ENCODE data around the gene KLHL21. TPM values are rescaled to one million over a fixed set of nuclear protein-coding genes. Genes with fewer than 3 reads are reported as not detected.

KLHL21 gene
- polyA plus RNA-seq, 1 experiment = 19.2 TPM

DNA sequence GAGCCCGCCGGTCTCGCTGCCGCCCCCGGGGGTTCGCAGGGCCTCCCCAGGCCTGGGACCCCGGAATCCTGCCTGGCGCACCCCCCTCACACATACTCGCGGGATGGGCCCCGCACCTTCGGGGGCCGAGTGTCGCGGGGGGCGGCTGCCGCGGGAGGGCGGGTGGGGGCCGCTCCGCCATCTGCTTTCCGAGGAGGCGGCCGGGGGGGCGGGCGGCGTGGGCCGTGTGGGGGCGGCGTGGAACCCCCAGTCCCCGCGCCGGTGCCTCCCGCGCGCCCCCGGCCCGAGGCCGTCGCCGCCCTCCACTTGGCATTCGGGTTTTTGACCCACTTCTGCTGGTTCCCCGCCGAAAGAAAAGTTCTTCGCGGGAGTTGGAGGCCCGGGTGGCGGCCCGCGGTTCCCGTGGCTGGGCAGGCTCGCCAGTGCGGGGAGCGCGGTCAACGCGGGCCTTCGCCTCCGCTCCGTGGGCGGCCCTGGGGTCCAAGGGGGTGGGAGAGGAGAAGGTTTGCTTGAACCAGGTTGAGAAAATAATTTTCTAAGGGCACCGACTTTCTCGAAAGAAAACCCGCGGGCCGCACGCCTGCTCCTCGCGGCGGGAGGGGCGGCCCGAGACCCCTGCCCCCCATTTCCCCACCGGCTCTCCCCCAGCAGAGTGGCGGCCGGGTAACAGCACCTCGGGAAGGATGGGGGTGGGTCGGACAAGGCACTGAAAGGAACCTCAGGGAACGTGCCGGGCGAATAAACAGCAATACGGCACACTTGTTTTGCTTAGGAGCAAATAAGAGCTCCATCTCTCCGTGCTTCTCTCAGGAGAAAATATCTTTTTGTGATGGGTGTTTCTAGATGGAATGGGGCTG, 12.5 kb upstream of the KLHL21 start:
- no peak for TF ChIP-seq CTCF (IDR thresholded peaks at IDR 0.05; ENCODE audit: insufficient read depth, low read depth, low read length)
- Histone ChIP-seq H3K27me3 (ENCODE audit: control insufficient read depth, insufficient read depth, low read length) (no peaks in the 10 kb centered on the region), H3K36me3 (ENCODE audit: control insufficient read depth, insufficient read depth, low read length) (peaks cover 13% of the 10 kb centered on the region), H3K4me3 (ENCODE audit: low read depth, low read length) (peak overlapping the region; percentile 87)
- DNase-seq (ENCODE audit: low read depth) = no peak
- ChIA-PET CTCF (interaction anchor here (0.9 kb wide), 1 partner anchor 36 kb away, joined by 3 read pairs; the partner anchor contains the start of gene ZBTB48), POLR2A (no interaction called here)

DNA sequence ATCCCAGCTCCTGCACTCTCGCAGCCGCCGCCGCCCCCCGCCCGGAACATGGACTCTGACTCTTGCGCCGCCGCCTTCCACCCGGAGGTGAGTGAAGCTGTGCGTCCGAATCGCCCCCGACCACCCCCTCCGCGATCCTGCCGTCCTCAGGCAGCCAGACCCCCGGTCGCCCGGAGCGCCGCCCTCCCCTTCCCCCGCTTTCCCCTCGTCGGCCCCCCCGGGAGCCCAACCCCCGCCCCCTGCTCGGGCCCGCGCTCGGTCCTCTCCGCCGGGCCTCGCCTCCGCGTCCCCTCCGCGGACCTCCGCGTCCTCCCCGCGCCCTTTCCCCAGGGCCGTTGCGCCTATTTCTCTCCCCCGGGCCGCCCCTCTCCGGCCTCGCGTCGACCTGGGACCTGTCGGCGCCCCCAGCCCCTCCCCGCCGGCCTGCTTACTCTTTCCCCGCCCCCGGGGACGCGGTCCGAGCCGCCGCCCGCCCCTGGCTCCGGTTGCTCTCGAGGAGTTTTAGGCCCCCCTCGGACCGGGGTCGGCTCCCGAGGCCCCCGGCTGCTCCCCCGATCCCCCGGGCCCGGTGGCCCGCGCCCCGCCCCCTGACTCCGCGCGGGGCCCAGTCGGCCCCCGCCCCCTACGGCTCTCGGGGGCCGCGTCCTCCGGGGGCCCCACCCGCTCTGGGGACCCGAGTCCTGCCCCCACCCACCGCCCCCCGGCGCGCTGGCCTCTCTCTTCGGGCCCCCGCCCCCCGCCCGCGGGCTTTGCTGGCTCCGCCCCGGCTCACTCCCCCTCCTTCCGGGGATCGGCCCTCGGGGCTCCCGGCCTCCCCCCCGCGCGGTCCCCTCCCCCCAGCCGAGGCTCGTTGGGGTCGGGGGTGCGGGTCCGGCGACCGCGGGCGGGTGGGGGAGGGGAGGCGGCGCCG, 11.6 kb upstream of the KLHL21 start:
- Histone ChIP-seq H3K27me3 (ENCODE audit: control insufficient read depth, insufficient read depth, low read length) (no peaks in the 10 kb centered on the region), H3K4me3 (ENCODE audit: low read depth, low read length) (peak overlapping the region; percentile 87), H3K36me3 (ENCODE audit: control insufficient read depth, insufficient read depth, low read length) (peaks cover 5% of the 10 kb centered on the region)
- TF ChIP-seq CTCF (IDR thresholded peaks at IDR 0.05; ENCODE audit: insufficient read depth, low read depth, low read length) = no peak
- POLR2A ChIA-PET = no interaction called here
- CTCF ChIA-PET = no interaction called here
- no peak for DNase-seq (ENCODE audit: low read depth)

- TF ChIP-seq CTCF (IDR thresholded peaks at IDR 0.05; ENCODE audit: insufficient read depth, low read depth, low read length) = no peak
- Histone ChIP-seq H3K27me3 (ENCODE audit: control insufficient read depth, insufficient read depth, low read length) (no peaks in the 10 kb centered on the region), H3K4me3 (ENCODE audit: low read depth, low read length) (peak within 1 kb of the TSS; percentile 87), H3K36me3 (ENCODE audit: control insufficient read depth, insufficient read depth, low read length) (peaks cover 3% of the 10 kb centered on the region)
- POLR2A ChIA-PET = no interaction called here
- CTCF ChIA-PET = no interaction called here
- DNase-seq (ENCODE audit: low read depth) = peak; percentile 83
Observed at GRCh38 chr1:6613361-6614018, 10.8 kb upstream of the KLHL21 start, which contains the start of gene PHF13. PHF13 (plus strand) TSS chr1:6613731; CDS start chr1:6614067, 336 bp downstream.

GRCh38 chr1:6612641-6613360, 10.1 kb upstream of the KLHL21 start:
- peak overlapping the region; percentile 85 for H3K4me3 ChIP-seq (ENCODE audit: low read depth, low read length)
- TF ChIP-seq CTCF (IDR thresholded peaks at IDR 0.05; ENCODE audit: insufficient read depth, low read depth, low read length) = 0 out of 2 replicates have a peak, but pooled peaks have one; percentile 2
- no peaks in the 10 kb centered on the region for H3K27me3 ChIP-seq (ENCODE audit: control insufficient read depth, insufficient read depth, low read length)
- ChIA-PET POLR2A (no interaction called here), CTCF (interaction anchor here (0.7 to 1.4 kb wide), 3 partner anchors 33 to 122 kb away, joined by 3 to 4 read pairs (median 3); no protein-coding TSS in a partner anchor)
- H3K36me3 ChIP-seq (ENCODE audit: control insufficient read depth, insufficient read depth, low read length) = peaks cover 3% of the 10 kb centered on the region
- no peak for DNase-seq (ENCODE audit: low read depth)
